ENCODE results near the gene PTPRR.
"Not testable (repeated sequence)": the region's sequence is repeated elsewhere in the genome, so short reads cannot be mapped to it uniquely, and the experiment has no call there.

Gene PTPRR

GRCh38 chr12:70815056-70815455 lies 105.5 kb downstream of the PTPRR start:
- Mint-ChIP-seq H3K4me3 (no peak overlapping the region), H3K36me3 (no peaks in the 10 kb centered on the region), H3K4me1 (no peaks in the 10 kb centered on the region), H3K9me3 (peaks cover 8% of the 10 kb centered on the region), H3K27me3 (no peaks in the 10 kb centered on the region), H3K27ac (no peak overlapping the region)
- ATAC-seq (ENCODE audit: low read depth) (no peak), DNase-seq (ENCODE audit: low spot score in 2 of 2) (no peak)

- H3K4me3 Mint-ChIP-seq = no peak overlapping the region
- H3K27me3 Mint-ChIP-seq = no peaks in the 10 kb centered on the region
- H3K9me3 Mint-ChIP-seq = peaks cover 9% of the 10 kb centered on the region
- DNase-seq (ENCODE audit: low spot score in 2 of 2) (no peak), ATAC-seq (ENCODE audit: low read depth) (no peak)
- H3K27ac Mint-ChIP-seq = no peak overlapping the region
- no peaks in the 10 kb centered on the region for H3K36me3 Mint-ChIP-seq
- H3K4me1 Mint-ChIP-seq = no peaks in the 10 kb centered on the region
Observed at GRCh38 chr12:70813559-70813958, 107.0 kb downstream of the PTPRR start.

DNA sequence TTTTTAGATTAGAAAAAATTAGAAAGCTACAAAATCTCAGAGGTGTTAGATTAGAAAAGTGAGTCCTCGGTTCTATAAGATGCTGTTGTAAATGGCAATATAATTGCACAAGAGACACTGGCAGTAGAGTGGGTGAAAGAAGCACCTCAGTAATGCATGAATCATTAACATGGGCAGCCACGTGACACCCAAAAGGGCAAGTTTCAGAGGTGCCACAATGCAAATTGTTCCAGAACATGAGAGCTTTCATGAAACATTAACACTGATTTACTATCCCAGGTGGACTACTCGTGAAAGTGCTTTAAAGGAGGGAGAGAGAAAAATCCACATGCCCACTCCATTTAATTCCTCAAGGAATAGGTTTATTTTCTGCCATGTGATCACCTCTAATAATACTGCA lies 108.4 kb downstream of the PTPRR start:
- H3K4me1 Mint-ChIP-seq = no peaks in the 10 kb centered on the region
- peaks cover 14% of the 10 kb centered on the region for H3K9me3 Mint-ChIP-seq
- no peak overlapping the region for H3K4me3 Mint-ChIP-seq
- ATAC-seq (ENCODE audit: low read depth) = no peak
- no peak overlapping the region for H3K27ac Mint-ChIP-seq
- no peaks in the 10 kb centered on the region for H3K27me3 Mint-ChIP-seq
- no peak for DNase-seq (ENCODE audit: low spot score in 2 of 2)
- H3K36me3 Mint-ChIP-seq = no peaks in the 10 kb centered on the region

GRCh38 chr12:70809887-70810286 lies 110.7 kb downstream of the PTPRR start:
- H3K36me3 Mint-ChIP-seq = no peaks in the 10 kb centered on the region
- no peak overlapping the region for H3K4me3 Mint-ChIP-seq
- DNase-seq (ENCODE audit: low spot score in 2 of 2) (no peak), ATAC-seq (ENCODE audit: low read depth) (no peak)
- peaks cover 10% of the 10 kb centered on the region for H3K9me3 Mint-ChIP-seq
- no peaks in the 10 kb centered on the region for H3K4me1 Mint-ChIP-seq
- H3K27ac Mint-ChIP-seq = no peak overlapping the region
- no peaks in the 10 kb centered on the region for H3K27me3 Mint-ChIP-seq

DNA sequence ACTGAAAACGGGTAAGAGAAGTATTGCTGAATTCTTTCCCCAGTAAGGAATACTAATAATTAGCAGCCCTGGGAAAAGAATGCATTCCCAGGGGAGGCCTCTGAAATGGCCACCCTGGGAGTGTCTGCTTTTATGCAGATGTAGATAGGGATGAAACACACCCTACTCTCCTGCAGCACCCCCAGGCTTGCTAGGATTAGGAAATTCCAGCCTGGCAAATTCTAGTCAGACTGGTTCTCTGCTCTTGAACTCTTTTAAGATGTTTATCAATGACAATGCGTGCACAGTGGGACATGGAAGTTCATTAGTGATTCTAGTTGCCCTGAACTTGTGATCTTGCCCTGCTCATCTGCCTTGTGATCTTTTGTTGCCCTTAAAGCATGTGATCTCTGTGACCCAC lies 112.5 kb downstream of the PTPRR start:
- not testable (repeated sequence) for H3K9me3 Mint-ChIP-seq; H3K4me3 Mint-ChIP-seq; ATAC-seq (ENCODE audit: low read depth); H3K36me3 Mint-ChIP-seq; H3K27me3 Mint-ChIP-seq; H3K27ac Mint-ChIP-seq; DNase-seq (ENCODE audit: low spot score in 2 of 2); H3K4me1 Mint-ChIP-seq

- Mint-ChIP-seq H3K27ac (no peak overlapping the region), H3K36me3 (no peaks in the 10 kb centered on the region), H3K4me1 (no peaks in the 10 kb centered on the region), H3K27me3 (no peaks in the 10 kb centered on the region), H3K9me3 (peaks cover 7% of the 10 kb centered on the region), H3K4me3 (no peak overlapping the region)
- no peak for DNase-seq (ENCODE audit: low spot score in 2 of 2)
- no peak for ATAC-seq (ENCODE audit: low read depth)
Observed at GRCh38 chr12:70806827-70807226, 113.7 kb downstream of the PTPRR start.

DNA sequence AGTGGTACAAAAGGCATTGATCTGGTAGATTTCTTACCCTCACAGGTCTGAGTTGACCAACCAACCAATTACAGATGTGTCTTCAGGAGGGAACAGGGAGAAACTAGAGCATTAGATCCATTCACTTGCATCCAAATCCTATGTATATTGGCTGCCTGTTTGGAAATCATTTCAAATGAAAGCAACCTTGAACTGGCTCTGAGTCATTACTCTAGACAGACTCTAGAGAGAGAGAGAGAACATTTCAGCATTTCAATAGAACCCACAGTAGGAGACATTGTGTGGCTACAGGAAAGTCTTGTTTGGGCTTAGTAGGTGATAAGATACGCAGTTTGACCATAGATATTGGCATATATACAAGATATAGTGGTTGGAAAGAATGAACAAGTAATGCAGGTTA lies 114.5 kb downstream of the PTPRR start:
- ATAC-seq (ENCODE audit: low read depth) (no peak), DNase-seq (ENCODE audit: low spot score in 2 of 2) (no peak)
- H3K27ac Mint-ChIP-seq = no peak overlapping the region
- peaks cover 7% of the 10 kb centered on the region for H3K9me3 Mint-ChIP-seq
- no peak overlapping the region for H3K4me3 Mint-ChIP-seq
- no peaks in the 10 kb centered on the region for H3K27me3 Mint-ChIP-seq
- no peaks in the 10 kb centered on the region for H3K36me3 Mint-ChIP-seq
- H3K4me1 Mint-ChIP-seq = no peaks in the 10 kb centered on the region

- Mint-ChIP-seq H3K27ac (no peak overlapping the region), H3K4me3 (no peak overlapping the region), H3K36me3 (no peaks in the 10 kb centered on the region), H3K4me1 (no peaks in the 10 kb centered on the region), H3K27me3 (peaks cover 3% of the 10 kb centered on the region), H3K9me3 (no peaks in the 10 kb centered on the region)
- no peak for ATAC-seq (ENCODE audit: low read depth)
- DNase-seq (ENCODE audit: low spot score in 2 of 2) = no peak
Observed at GRCh38 chr12:70798016-70798783, 122.3 kb downstream of the PTPRR start.

GRCh38 chr12:70796989-70797388 lies 123.5 kb downstream of the PTPRR start:
- no peaks in the 10 kb centered on the region for H3K4me1 Mint-ChIP-seq
- peaks cover 3% of the 10 kb centered on the region for H3K27me3 Mint-ChIP-seq
- H3K4me3 Mint-ChIP-seq = no peak overlapping the region
- no peaks in the 10 kb centered on the region for H3K36me3 Mint-ChIP-seq
- ATAC-seq (ENCODE audit: low read depth) (no peak), DNase-seq (ENCODE audit: low spot score in 2 of 2) (no peak)
- no peak overlapping the region for H3K27ac Mint-ChIP-seq
- H3K9me3 Mint-ChIP-seq = no peaks in the 10 kb centered on the region

- ATAC-seq (ENCODE audit: low read depth) (no peak), DNase-seq (ENCODE audit: low spot score in 2 of 2) (no peak)
- no peaks in the 10 kb centered on the region for H3K9me3 Mint-ChIP-seq
- H3K36me3 Mint-ChIP-seq = no peaks in the 10 kb centered on the region
- no peak overlapping the region for H3K27ac Mint-ChIP-seq
- no peak overlapping the region for H3K4me3 Mint-ChIP-seq
- H3K4me1 Mint-ChIP-seq = no peaks in the 10 kb centered on the region
- H3K27me3 Mint-ChIP-seq = peaks cover 3% of the 10 kb centered on the region
Observed at GRCh38 chr12:70795608-70796007, 124.9 kb downstream of the PTPRR start.

GRCh38 chr12:70794131-70794530 lies 126.4 kb downstream of the PTPRR start:
- DNase-seq (ENCODE audit: low spot score in 2 of 2) (no peak), ATAC-seq (ENCODE audit: low read depth) (no peak)
- Mint-ChIP-seq H3K27me3 (peaks cover 6% of the 10 kb centered on the region), H3K27ac (no peak overlapping the region), H3K4me3 (no peak overlapping the region), H3K9me3 (peaks cover 3% of the 10 kb centered on the region), H3K4me1 (no peaks in the 10 kb centered on the region), H3K36me3 (no peaks in the 10 kb centered on the region)

DNA sequence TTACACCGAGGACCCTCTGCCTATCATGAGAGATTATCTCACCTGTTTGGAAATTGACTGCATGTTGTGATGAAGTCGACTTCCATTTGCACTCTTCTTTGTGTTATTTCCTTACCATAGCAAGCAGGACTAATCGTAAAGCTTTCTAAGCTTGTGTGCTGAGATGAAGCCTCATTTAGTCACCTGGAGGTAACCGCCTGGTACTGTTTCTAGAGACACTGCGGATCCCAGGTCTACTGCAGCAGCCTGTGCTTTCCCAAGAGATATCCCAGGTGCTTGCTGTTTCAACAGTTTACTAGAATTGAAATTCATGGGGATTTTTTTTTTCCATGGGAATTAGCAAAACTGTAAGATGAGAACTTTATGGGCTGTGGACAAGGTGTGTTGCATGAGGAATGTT lies 131.8 kb downstream of the PTPRR start:
- H3K27me3 Mint-ChIP-seq = peaks cover 3% of the 10 kb centered on the region
- no peak for DNase-seq (ENCODE audit: low spot score in 2 of 2)

GRCh38 chr12:70787612-70788011 lies 132.9 kb downstream of the PTPRR start:
- Mint-ChIP-seq H3K4me3 (no peak overlapping the region), H3K36me3 (no peaks in the 10 kb centered on the region), H3K27ac (no peak overlapping the region), H3K27me3 (peaks cover 3% of the 10 kb centered on the region), H3K9me3 (peaks cover 3% of the 10 kb centered on the region), H3K4me1 (no peaks in the 10 kb centered on the region)
- no peak for DNase-seq (ENCODE audit: low spot score in 2 of 2)
- no peak for ATAC-seq (ENCODE audit: low read depth)

More for the DNA sequence above, 131.8 kb downstream of the PTPRR start:
- Mint-ChIP-seq H3K4me3 (no peak overlapping the region), H3K27ac (no peak overlapping the region), H3K4me1 (no peaks in the 10 kb centered on the region), H3K36me3 (no peaks in the 10 kb centered on the region), H3K9me3 (peaks cover 3% of the 10 kb centered on the region)
- ATAC-seq (ENCODE audit: low read depth) = no peak

- Mint-ChIP-seq H3K27me3 (peaks cover 3% of the 10 kb centered on the region), H3K36me3 (no peaks in the 10 kb centered on the region), H3K4me3 (no peak overlapping the region), H3K27ac (no peak overlapping the region), H3K4me1 (no peaks in the 10 kb centered on the region), H3K9me3 (peaks cover 3% of the 10 kb centered on the region)
- DNase-seq (ENCODE audit: low spot score in 2 of 2) (no peak), ATAC-seq (ENCODE audit: low read depth) (no peak)
Observed at GRCh38 chr12:70785896-70786295, 134.6 kb downstream of the PTPRR start.

DNA sequence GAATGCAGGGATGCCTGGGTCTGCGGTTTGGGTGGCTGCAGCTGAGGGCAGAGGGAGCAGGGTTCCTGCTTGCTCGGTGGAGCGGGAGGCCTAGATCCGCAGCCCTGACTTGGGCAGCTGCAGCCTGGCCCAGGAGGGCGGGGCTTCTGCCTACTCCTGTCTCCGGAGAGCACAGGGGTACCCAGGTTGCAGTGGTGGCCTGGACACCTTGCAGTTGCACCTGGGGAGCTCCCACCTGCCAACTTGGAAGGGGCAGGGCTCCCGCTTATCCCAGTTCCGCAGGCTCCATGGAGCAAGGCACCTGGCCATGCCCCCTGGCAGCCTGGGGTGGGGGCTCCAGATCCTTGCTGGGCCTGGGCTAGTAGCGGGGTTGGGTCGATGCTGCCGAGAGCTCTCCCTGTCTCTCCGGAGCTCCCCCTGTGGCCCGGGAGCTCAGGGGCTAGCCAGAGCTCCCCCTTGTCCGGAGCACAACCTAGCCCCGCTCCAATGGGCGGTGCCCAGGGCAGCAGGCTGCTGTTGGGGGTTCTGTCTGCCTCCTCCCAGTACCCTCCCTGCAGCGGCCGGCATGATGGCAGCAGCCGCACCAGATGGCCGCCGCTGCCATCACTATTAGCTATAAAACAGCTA lies 136.4 kb downstream of the PTPRR start:
- H3K27me3 Mint-ChIP-seq = no peaks in the 10 kb centered on the region
- H3K9me3 Mint-ChIP-seq = no peaks in the 10 kb centered on the region
- H3K27ac Mint-ChIP-seq = no peak overlapping the region
- H3K36me3 Mint-ChIP-seq = no peaks in the 10 kb centered on the region
- ATAC-seq (ENCODE audit: low read depth) = no peak
- DNase-seq (ENCODE audit: low spot score in 2 of 2) = no peak
- no peaks in the 10 kb centered on the region for H3K4me1 Mint-ChIP-seq
- H3K4me3 Mint-ChIP-seq = no peak overlapping the region

Measured in memory B cell (primary cell).